Mucosa of gallbladder (tissue), 1 donor: Measurements from ENCODE around the gene ETDA. TPM values are rescaled to one million over a fixed set of nuclear protein-coding genes. Genes with fewer than 3 reads are reported as not detected.
"Not testable (repeated sequence)": the region's sequence is repeated elsewhere in the genome, so short reads cannot be mapped to it uniquely, and the experiment has no call there.

Source experiments
- DNase-seq: peaks from one replicate; pipeline ENCODE4 v3.0.0-alpha.2; 2020; ENCODE audit warnings: low spot score
- total RNA-seq: library from RNA; stranded (reverse); gene quantifications from one replicate; pipeline ENCODE4 v1.2.1, GENCODE V29; 2021
- donor health status: DM: no; HTN: no; CAD: no.

The ETDA gene
- not detected for total RNA-seq

DNA sequence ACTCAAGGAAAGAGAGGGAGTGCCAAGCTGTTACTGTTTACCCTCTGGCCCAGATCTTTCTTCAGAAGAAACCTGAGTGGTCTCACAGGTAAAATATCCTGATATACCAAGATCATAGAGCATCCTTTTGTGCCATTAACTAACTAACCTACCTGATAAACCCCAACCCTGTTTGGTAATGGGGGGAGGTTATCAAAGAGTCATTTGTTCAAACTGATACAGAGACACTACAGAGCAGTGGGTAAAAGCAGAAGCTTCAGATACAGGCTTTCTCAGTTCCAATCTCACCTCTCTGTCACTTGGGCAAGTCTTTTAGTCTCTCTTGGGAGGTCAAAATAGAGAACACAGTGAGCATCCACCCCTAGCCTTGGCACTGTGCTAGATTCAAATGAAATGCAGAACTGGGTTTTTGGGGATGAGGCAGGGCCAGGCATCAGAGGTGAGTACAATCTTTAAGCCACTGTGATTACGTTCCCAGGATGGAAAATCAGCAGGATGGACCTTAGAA lies at the start of gene ETDA:
Gene ETDA (plus strand): TSS at position 51 of the 508 bp plus-strand sequence. CDS start 1,216 bp downstream, outside the sequence.
- DNase-seq: not testable (repeated sequence)

DNA sequence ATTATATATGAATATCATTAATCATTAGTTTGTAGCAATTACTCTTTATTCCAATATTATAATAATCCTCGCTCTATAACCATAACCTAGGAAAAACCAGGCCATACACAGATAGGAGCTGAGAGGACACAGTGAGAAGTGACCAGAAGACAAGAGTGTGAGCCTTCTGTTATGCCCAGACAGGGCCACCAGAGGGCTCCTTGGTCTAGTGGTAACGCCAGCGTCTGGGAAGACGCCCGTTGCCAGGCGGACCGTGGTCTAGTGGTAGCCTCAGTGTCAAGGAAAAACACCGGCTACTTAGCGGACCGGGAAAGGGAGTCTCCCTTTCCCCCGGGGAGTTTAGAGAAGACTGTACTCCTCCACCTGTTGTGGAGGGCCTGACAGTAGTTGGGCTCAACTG lies 45.4 kb upstream of the ETDA start:
- peak; percentile 17 for DNase-seq

DNA sequence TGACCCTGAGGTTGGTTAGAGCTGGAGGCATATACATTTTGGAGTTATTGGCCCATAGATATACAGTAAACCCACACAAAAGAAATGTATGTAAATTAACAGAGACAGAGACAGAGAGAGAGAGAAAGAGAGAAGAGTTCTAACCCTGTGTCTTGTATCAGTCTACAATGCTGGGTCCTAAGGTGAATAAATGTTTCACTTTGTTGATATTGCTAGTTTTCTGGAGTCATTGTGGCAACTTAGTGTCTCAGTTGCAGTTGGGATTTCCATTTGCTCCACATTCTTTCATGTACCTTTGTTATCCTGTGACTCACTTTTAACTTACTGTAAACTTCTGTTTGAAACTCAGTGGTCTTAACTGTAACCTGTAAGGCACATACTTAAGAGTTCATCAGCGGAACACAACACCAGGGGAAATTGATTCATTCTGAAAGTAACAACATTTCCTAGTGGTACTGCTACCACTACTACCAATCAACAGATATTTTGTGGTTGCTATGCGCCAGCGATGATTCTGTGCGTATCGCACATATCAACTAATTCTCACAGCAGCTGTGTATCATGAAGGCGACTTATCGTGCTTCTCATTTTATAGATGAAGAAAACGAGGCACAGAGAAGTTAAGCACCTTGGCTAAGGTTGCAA lies 38.5 kb upstream of the ETDA start:
- no peak for DNase-seq

DNA sequence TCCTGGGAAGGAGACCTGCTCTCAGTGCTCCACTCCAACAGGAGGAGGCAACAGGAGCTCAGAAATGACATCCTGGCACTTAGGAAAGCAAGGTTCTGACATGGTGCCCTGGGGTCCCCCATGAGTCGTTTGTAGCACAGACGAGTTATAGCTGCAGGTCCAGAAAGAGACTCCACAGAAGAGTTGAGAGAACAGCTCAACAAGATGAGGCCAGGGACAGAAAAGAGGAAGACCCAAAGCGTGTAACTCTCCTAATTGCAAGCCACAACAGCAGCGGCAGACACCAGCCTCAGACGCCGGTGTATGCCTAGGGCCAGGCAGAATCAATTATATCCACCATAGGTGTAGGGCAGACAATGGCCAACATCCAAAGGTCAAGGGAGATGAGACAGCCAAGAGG lies 5.9 kb upstream of the ETDA start:
- DNase-seq: not testable (repeated sequence)

DNA sequence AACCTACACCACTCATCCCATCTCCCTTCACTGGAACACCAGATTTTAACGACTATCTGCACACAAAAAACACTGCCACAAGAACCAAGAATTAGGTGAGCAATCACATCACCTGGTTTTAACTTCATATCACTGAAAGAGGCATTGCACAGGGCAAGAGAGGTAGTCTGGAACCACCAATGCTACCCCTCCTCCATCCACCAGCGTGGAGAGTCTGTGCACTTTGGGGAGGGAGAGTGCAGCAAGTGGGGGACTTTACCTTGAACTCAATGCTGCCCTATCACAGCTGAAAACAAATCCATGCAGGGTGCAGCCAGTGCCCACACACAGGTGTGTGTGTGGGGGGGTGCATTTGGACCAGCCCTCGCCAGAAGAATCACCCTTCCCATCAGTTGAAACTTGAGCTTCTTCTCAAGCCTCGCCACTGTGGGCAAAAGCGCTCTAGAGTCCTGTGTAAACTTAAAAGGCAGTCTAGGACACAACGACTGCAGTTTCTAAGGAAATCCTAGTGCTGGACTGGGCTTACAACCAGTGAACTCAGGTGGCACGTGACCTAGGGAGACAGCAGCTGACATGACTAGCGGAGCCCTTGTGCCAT lies 4.3 kb downstream of the ETDA start:
- DNase-seq: not testable (repeated sequence)

DNA sequence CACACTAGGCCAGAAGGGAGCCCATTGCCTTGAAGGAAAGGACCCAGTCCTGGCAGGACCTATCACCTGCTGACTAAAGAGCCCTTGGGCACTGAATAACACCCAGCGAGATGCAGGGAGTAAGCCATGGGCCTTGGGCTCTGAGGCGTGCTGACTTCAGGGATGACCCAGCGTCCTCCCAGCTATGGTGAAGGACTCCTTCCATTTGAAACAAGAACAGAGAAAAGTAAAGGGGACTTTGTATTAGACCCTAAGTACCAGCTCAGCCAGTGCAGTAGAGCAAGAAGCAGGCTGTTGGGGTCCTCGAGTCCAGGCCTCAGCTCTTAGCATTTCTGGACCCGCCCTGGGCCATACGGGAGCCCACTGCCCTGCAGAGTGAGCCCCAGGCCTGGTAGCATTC lies 5.1 kb downstream of the ETDA start:
- DNase-seq: no peak

DNA sequence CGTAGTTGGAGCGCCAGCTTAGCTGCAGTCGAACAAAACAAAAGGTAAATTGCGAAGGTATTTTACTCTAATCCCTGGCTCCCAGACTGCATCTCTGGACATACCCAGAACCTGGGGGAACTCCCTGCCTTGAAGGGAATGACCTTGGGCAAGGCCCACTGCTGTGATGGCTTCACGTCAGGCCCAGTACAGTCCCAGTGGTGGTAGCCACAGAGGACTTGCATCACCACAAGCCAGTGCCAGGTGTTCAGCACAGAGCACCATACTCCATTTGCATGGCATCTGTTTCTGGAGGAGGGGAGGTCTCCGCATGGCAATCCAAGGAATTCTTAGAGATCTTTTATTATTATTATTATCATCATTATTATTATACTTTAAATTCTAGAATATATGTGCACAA lies 5.6 kb downstream of the ETDA start:
- DNase-seq: no peak

DNA sequence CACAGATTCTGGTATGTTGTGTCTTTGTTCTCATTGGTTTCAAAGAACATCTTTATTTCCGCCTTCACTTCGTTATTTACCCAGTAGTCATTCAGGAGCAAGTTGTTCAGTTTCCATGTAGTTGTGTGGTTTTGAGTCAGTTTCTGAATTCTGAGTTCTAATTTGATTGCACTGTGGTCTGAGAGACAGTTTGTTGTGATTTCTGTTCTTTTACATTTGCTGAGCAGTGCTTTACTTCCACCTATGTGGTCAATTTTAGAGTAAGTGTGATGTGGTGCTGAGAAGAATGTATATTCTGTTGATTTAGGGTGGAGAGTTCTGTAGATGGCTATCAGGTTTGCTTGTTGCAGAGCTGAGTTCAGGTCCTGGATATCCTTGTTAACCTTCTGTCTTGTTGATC lies 9.1 kb downstream of the ETDA start:
- DNase-seq: not testable (repeated sequence)

DNA sequence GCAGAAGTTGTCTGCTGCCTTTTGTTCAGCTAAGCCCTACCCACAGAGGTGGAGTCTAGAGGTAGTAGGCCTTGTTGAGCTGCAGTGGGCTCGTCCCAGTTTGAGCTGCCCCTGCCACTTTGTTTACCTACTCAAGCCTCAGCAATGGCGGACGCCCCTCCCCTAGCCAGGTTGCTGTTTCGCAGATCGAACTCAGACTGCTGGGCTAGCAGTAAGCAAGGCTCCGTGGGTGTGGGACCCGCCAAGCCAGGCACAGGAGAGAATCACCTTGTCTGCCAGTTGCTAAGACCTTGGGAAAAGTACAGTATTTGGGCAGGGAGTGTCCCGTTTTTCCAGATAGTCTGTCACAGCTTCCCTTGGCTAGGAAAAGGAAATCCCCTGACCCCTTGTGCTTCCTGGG lies 11.5 kb downstream of the ETDA start:
- DNase-seq: not testable (repeated sequence)

DNA sequence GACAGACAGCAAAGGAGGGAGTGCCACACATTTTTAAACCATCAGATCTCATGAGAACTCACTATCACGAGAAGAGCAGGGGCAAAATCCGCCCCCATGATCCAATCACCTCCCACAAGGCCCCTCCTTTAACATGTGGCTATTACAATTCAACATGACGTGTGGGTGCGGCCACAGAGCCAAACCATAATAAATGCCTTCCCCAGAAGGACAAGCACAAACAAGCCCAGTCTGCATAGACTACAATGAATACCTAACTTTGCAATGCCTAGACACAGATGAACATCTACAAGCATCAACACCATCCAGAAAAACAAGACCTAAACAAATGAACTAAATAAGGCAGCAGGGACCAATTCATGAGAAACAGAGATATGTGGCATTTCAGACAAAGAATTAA lies 12.3 kb downstream of the ETDA start:
- no peak for DNase-seq

DNA sequence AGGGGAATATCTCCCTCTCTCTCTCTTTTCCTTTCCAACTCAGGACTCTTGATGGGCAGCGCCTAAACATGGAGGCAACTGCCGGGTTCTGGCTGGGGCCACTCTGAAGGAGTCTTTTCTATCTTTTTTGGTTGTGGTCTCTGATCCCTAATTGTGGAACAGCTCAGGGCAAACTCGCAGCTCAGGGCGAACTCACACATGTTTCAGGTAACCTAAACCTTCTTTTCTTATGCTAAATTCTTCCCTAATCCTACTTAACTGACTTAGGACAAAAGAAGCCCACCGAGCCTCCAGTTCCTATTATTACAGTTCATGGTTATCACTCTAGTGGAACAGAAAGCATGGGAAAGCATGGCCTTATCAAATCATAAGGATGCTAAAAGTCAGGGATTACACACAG lies 21.3 kb downstream of the ETDA start:
- no peak for DNase-seq

DNA sequence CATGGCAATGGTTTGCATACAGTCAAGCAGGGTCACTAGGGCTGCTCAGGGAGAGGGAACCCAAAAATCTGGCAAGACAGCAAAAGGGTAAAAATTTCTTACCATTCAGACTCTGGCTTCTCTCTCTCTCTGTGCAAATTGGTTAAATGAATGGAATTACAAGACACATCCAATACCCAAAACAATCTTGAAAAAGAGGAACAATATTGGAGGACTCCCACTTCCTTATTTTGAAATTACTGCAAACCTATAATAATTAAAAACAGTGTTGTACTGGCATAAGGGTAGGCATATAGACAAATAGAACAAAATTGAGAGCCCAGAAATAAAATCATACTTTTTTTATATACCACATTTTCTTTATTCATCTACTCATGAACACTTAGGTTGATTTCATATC lies 24.1 kb downstream of the ETDA start:
- no peak for DNase-seq

DNA sequence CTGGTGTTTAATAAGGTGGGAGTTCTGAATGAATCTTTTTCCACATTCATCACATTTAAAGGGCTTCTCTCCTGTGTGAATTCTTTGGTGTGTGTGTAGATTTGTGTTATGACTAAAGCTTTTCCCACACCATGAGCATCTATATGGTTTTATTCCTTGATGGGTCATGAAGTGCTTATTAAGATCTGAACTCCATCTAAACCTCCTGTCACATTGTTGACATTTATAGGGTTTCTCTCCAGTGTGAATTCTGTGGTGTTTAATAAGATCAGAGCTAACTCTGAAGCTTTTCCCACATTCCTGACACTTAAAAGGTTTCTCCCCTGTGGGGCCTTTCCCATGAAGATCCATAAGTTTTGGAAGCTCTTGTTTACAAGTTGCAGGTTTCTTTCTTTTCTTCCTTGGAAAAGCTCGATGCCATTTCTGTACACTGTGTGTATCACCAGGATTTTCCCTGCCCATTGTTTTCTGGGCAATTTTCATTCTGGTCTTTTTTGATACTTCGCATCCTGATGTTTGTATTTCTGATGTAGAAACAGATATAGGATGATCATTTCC lies 35.5 kb downstream of the ETDA start:
- no peak for DNase-seq

DNA sequence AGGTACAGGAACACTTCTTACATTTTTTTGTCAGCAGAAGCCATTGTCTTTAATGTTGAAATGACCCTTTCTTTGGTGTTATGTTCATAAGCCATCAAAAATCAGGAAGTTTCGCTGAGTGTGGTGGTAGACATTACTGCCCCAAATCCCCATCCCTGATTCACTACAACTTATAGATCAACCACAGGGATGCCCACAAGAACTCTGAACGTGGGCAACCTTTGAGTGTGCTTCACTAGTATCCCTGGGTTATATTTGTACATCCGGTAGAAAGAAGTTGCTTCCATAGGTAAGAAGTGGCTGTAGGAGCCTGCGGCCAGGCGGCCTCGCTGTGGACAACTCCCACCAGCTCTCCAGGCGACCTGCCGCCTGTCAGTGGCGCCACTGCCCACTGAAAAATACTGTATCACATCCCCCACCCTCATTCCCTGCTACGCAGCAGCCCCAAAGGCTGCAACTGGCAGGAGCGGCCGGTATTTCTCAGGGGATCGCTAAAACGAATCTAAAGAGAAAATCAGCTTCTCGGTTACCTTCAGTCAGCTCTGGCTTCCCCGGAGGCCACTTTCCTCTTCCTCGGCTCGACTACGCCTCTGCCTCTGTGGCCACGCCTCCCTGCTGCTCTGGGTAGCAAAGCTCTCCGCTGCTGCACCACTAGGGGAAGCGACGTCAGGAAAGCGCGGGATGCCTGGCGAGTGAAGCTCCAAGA lies 43.5 kb downstream of the ETDA start:
- peak; percentile 37 for DNase-seq

DNA sequence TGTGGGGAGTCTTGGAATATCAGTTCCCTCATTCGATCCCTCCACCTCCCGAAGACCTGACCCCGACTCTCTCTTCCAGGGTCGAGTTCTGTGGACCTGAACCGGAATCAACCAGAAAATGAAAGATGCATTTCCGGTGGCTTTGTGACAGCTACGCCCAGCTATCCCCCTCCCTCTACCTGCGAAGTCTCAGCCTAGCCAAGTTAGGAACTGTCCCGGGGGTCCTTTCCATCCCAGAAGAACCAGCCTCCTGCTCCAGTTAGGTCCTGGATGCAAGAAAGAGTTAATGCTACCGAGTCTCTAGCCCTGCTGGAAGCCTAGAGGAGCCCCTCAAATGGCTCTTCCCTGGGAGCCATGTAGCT lies 44.1 kb downstream of the ETDA start:
- DNase-seq: no peak

DNA sequence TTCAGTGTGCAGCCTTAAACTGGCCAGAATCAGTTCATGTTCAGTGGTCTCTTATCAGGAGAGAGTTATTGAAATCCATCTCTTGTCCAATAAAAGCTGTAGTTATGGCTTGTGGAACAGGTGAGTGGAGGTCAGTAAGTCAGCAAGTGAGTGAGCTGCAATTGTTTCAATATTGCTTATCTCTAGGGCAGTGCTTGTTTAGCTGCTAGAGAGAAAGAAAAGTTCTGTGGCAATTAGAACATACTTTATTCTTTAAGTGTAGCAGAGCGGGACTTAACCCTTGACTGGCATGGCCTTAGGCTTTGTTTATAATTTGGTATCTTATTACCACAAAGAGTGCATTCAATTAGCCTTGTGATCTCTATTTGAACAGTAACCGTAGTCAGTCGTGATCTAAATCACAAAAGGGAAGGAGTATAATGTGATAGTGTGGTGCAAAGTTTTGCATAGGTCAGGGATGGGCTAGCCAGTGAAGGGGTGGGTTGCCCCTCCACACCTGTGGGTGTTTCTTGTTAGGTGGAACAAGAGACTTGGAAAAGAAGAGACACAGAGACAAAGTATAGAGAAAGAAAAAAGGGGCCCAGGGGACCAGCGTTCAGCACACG lies 50.5 kb downstream of the ETDA start:
- no peak for DNase-seq

Other genes starting within 250 kb of the ETDA start
- 11.5 TPM for gene RTL8B, start 229.5 kb upstream of the ETDA start, total RNA-seq
- gene RTL8C, start 219.7 kb upstream of the ETDA start, total RNA-seq: 114 TPM
- 44.7 TPM for gene RTL8A, start 199.9 kb upstream of the ETDA start, total RNA-seq
- 4.3 TPM for gene SMIM10L2B, start 153.3 kb upstream of the ETDA start, total RNA-seq
- not detected for gene ETDB, start 131.5 kb upstream of the ETDA start, total RNA-seq
- not detected for gene CT55, start 80.7 kb upstream of the ETDA start, total RNA-seq
- gene ETDC, start 57.4 kb downstream of the ETDA start, total RNA-seq: not detected
- 8.8 TPM for gene ZNF75D, start 92.0 kb downstream of the ETDA start, total RNA-seq
- gene ZNF449, start 92.7 kb downstream of the ETDA start, total RNA-seq: 4.7 TPM
- 1.9 TPM for gene SMIM10L2A, start 169.9 kb downstream of the ETDA start, total RNA-seq